Measurements from ENCODE around the gene IGFBP3. TPM values are rescaled to one million over a fixed set of nuclear protein-coding genes. Genes with fewer than 3 reads are reported as not detected.

The IGFBP3 gene
- total RNA-seq, 4 donors from 2014 or later = 60.6 to 187 (median 104) TPM

DNA sequence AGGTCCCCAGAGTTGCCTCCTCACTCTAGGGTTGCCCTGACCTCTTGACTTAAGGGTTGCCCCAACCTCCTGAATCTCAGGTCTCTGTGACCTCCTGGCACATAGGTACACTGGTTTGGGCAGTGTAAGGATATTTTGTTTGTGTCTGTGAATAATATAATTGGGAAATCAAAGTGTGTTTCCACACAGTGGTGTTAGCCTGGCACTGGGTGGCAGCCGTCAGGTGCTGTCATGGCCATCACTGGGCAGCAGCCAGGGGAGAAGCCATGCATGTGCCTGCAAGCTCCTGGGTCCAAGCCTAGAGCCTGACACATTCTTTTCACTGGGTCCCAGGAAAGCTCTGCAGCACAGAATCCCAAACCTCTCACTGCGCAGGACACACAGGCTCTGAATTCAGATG, 44.6 kb downstream of the IGFBP3 start:
- no peaks in the 10 kb centered on the region for H3K27me3 ChIP-seq
- 100% methylated on average over 1 of the region's 2 CpGs for WGBS
- no peak for DNase-seq (ENCODE audit: extremely low spot score)
- H3K27ac ChIP-seq (replicated peaks in 1 of 4) = no peak overlapping the region
- H3K4me1 ChIP-seq = no peaks in the 10 kb centered on the region
- TF ChIP-seq POLR2A (IDR thresholded peaks at IDR 0.05; ENCODE audit: low read depth) = no peak
- no peak for TF ChIP-seq EP300 (IDR thresholded peaks at IDR 0.05)
- TF ChIP-seq, protein P1, sequence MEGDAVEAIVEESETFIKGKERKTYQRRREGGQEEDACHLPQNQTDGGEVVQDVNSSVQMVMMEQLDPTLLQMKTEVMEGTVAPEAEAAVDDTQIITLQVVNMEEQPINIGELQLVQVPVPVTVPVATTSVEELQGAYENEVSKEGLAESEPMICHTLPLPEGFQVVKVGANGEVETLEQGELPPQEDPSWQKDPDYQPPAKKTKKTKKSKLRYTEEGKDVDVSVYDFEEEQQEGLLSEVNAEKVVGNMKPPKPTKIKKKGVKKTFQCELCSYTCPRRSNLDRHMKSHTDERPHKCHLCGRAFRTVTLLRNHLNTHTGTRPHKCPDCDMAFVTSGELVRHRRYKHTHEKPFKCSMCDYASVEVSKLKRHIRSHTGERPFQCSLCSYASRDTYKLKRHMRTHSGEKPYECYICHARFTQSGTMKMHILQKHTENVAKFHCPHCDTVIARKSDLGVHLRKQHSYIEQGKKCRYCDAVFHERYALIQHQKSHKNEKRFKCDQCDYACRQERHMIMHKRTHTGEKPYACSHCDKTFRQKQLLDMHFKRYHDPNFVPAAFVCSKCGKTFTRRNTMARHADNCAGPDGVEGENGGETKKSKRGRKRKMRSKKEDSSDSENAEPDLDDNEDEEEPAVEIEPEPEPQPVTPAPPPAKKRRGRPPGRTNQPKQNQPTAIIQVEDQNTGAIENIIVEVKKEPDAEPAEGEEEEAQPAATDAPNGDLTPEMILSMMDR (IDR thresholded peaks at IDR 0.05) = no peak
- TF ChIP-seq POLR2AphosphoS5 (IDR thresholded peaks at IDR 0.05) = no peak
- intact Hi-C loops (cut with DNase I) = no loop called here
- no peaks in the 10 kb centered on the region for H3K36me3 ChIP-seq
- peaks cover 0 to 24% (median 15%) of the 10 kb centered on the region in 4 donors for H3K9me3 ChIP-seq
- no peak overlapping the region for H3K4me3 ChIP-seq

GRCh38 chr7:45874408-45875131, 46.5 kb downstream of the IGFBP3 start:
- Histone ChIP-seq H3K36me3 (no peaks in the 10 kb centered on the region), H3K4me3 (no peak overlapping the region), H3K4me1 (no peaks in the 10 kb centered on the region), H3K27ac (replicated peaks in 1 of 4) (no peak overlapping the region), H3K9me3 (peaks cover 0 to 24% (median 15%) of the 10 kb centered on the region in 4 donors), H3K27me3 (no peaks in the 10 kb centered on the region)
- TF ChIP-seq POLR2A (IDR thresholded peaks at IDR 0.05; ENCODE audit: low read depth) = no peak
- no peak for TF ChIP-seq EP300 (IDR thresholded peaks at IDR 0.05)
- TF ChIP-seq, protein P1 (IDR thresholded peaks at IDR 0.05) = no peak
- TF ChIP-seq POLR2AphosphoS5 (IDR thresholded peaks at IDR 0.05) = no peak
- intact Hi-C loops (cut with DNase I) = no loop called here
- DNase-seq (ENCODE audit: extremely low spot score) = peak; percentile 77
- WGBS = 100% methylated on average over 3 of the region's 8 CpGs

GRCh38 chr7:45873355-45873754, 47.7 kb downstream of the IGFBP3 start:
- Histone ChIP-seq H3K36me3 (no peaks in the 10 kb centered on the region), H3K4me3 (no peak overlapping the region), H3K27ac (replicated peaks in 1 of 4) (no peak overlapping the region), H3K27me3 (no peaks in the 10 kb centered on the region), H3K9me3 (peaks cover 0 to 12% (median 5%) of the 10 kb centered on the region in 4 donors), H3K4me1 (no peaks in the 10 kb centered on the region)
- DNase-seq (ENCODE audit: extremely low spot score) = no peak
- intact Hi-C loops (cut with DNase I) = no loop called here
- 84% methylated on average over 6 of the region's 6 CpGs for WGBS
- TF ChIP-seq EP300 (IDR thresholded peaks at IDR 0.05) (no peak), POLR2A (IDR thresholded peaks at IDR 0.05; ENCODE audit: low read depth) (no peak), POLR2AphosphoS5 (IDR thresholded peaks at IDR 0.05) (no peak)
- TF ChIP-seq, protein P1 (IDR thresholded peaks at IDR 0.05) = no peak

GRCh38 chr7:45873035-45873354, 48.1 kb downstream of the IGFBP3 start, which contains the start of gene CCDC201:
Gene CCDC201, minus strand, starts transcription at chr7:45873082. Its CDS starts 75 bp downstream, at chr7:45873007.
- intact Hi-C loops (cut with DNase I) = no loop called here
- Histone ChIP-seq H3K36me3 (no peaks in the 10 kb centered on the region), H3K27ac (replicated peaks in 1 of 4) (no peak within 1 kb of the TSS), H3K9me3 (peaks cover 0 to 10% (median 2%) of the 10 kb centered on the region in 4 donors), H3K27me3 (no peaks in the 10 kb centered on the region), H3K4me1 (no peaks in the 10 kb centered on the region), H3K4me3 (no peak within 1 kb of the TSS)
- TF ChIP-seq POLR2AphosphoS5 (IDR thresholded peaks at IDR 0.05) (no peak), EP300 (IDR thresholded peaks at IDR 0.05) (no peak), POLR2A (IDR thresholded peaks at IDR 0.05; ENCODE audit: low read depth) (no peak)
- TF ChIP-seq, protein P1 (IDR thresholded peaks at IDR 0.05) = no peak
- no peak for DNase-seq (ENCODE audit: extremely low spot score)
- 88% methylated on average over 7 of the region's 7 CpGs for WGBS

Data from esophagus muscularis mucosa (tissue), 4 donors.